Liver (tissue), 3 donors: ENCODE measurements around the gene NFE2L1.

Experiments
- EGR1 ChIP-seq, 2 donors: IDR thresholded peaks; 2 replicates each; pipeline ENCODE4 v1.6.1; 2016 to 2018; ENCODE audit warnings: antibody characterized with exemption in 2 of 2, low read depth in 2 of 2
- HNF4A ChIP-seq, 2 donors: conservative IDR thresholded peaks; 2 replicates each; pipeline ENCODE4 v1.6.1; 2016; ENCODE audit warnings: antibody characterized with exemption in 2 of 2, mild to moderate bottlenecking in 2 of 2
- JUND ChIP-seq, 2 donors: IDR thresholded peaks; 2 replicates each; pipeline ENCODE4 v1.6.1; 2016; ENCODE audit warnings: antibody characterized with exemption in 2 of 2
- RAD21 ChIP-seq, 2 donors: IDR thresholded peaks; 2 replicates each; pipeline ENCODE4 v1.6.1; 2016; ENCODE audit warnings: antibody characterized with exemption in 2 of 2, mild to moderate bottlenecking in 2 of 2
- SP1 ChIP-seq: IDR thresholded peaks from 2 replicates; pipeline ENCODE4 v1.6.1; 2018; ENCODE audit warnings: antibody characterized with exemption, mild to moderate bottlenecking
- YY1 ChIP-seq: IDR thresholded peaks from 2 replicates; pipeline ENCODE4 v1.6.1; 2016; ENCODE audit warnings: antibody characterized with exemption, mild to moderate bottlenecking
- TF ChIP-seq, protein P1 (sequence below): fragments of 150-350 bp; IDR thresholded peaks from 2 replicates; pipeline ENCODE4 v1.5.1; 2017; ENCODE audit warnings: improper control_type of control experiment, low read depth, low read length; ENCODE audit not compliant: missing input control
- TF ChIP-seq, protein P2 (sequence below): IDR thresholded peaks from 2 replicates; pipeline ENCODE4 v1.6.1; 2016; ENCODE audit warnings: antibody characterized with exemption, mild to moderate bottlenecking
- TF ChIP-seq, protein P3 (sequence below): IDR thresholded peaks from 2 replicates; pipeline ENCODE4 v1.6.1; 2016; ENCODE audit warnings: antibody characterized with exemption
- TF ChIP-seq, protein P4 (sequence below): IDR thresholded peaks from 2 replicates; pipeline ENCODE4 v1.6.1; 2016; ENCODE audit warnings: antibody characterized with exemption
- donor health status: healthy.
- donor health status: healthy.

DNA sequence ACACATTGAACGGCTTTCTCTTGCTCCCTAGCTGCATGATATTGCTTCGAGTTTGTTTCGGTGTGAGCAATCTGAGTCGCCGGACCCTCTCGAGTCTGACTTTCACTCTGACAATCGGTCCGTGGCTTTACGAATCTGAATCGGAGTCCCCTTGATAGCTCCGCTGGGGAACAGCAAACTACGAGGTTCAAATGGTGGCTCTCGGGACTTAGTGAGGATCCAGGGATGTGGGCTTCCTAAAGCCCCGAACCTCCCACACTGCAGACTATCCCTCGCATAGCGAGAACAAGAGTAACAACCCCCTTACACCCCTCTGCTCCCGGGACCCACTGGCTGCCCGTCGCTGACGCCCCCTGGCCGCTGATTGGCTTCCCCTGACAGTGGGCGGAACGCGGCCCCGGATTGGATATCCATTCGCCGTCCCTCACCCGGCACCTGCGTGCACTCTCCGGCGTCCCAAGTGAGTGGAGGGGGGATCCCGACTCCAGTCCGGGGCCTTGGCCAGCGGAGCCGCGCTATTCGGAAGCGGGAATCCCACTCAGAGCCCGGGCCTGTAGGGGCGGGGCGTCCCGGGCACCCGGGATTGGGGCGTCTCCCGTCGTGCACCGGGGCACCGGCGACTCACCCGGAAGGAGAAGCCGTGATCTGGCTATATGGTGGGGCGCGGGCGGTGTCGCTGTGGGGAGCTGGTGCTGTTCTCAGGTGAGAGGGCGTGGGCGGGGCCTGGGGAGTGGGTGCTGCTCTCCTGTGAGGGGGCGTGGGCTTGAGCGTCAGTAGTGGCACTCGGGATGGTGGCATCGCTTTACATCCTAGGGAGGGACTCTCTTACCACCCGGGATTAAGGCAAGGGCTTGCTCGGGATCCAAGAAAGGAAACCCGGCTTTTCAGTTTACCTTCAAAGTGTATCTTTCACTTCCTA lies 59.2 kb downstream of the NFE2L1 start, which contains the start of gene SNX11:
- TF ChIP-seq, protein P1, sequence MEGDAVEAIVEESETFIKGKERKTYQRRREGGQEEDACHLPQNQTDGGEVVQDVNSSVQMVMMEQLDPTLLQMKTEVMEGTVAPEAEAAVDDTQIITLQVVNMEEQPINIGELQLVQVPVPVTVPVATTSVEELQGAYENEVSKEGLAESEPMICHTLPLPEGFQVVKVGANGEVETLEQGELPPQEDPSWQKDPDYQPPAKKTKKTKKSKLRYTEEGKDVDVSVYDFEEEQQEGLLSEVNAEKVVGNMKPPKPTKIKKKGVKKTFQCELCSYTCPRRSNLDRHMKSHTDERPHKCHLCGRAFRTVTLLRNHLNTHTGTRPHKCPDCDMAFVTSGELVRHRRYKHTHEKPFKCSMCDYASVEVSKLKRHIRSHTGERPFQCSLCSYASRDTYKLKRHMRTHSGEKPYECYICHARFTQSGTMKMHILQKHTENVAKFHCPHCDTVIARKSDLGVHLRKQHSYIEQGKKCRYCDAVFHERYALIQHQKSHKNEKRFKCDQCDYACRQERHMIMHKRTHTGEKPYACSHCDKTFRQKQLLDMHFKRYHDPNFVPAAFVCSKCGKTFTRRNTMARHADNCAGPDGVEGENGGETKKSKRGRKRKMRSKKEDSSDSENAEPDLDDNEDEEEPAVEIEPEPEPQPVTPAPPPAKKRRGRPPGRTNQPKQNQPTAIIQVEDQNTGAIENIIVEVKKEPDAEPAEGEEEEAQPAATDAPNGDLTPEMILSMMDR = no peak
- TF ChIP-seq YY1 = peak; percentile 76
- TF ChIP-seq, protein P2, sequence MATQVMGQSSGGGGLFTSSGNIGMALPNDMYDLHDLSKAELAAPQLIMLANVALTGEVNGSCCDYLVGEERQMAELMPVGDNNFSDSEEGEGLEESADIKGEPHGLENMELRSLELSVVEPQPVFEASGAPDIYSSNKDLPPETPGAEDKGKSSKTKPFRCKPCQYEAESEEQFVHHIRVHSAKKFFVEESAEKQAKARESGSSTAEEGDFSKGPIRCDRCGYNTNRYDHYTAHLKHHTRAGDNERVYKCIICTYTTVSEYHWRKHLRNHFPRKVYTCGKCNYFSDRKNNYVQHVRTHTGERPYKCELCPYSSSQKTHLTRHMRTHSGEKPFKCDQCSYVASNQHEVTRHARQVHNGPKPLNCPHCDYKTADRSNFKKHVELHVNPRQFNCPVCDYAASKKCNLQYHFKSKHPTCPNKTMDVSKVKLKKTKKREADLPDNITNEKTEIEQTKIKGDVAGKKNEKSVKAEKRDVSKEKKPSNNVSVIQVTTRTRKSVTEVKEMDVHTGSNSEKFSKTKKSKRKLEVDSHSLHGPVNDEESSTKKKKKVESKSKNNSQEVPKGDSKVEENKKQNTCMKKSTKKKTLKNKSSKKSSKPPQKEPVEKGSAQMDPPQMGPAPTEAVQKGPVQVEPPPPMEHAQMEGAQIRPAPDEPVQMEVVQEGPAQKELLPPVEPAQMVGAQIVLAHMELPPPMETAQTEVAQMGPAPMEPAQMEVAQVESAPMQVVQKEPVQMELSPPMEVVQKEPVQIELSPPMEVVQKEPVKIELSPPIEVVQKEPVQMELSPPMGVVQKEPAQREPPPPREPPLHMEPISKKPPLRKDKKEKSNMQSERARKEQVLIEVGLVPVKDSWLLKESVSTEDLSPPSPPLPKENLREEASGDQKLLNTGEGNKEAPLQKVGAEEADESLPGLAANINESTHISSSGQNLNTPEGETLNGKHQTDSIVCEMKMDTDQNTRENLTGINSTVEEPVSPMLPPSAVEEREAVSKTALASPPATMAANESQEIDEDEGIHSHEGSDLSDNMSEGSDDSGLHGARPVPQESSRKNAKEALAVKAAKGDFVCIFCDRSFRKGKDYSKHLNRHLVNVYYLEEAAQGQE = peak; percentile 49
- no peak for TF ChIP-seq JUND (IDR thresholded peaks at IDR 0.05)
- TF ChIP-seq HNF4A (conservative IDR thresholded peaks at IDR 0.05) = no peak
- TF ChIP-seq, protein P3, sequence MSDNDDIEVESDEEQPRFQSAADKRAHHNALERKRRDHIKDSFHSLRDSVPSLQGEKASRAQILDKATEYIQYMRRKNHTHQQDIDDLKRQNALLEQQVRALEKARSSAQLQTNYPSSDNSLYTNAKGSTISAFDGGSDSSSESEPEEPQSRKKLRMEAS = no peak
- TF ChIP-seq EGR1 (IDR thresholded peaks at IDR 0.05; ENCODE audit: low read depth in 2 of 2) = peak; percentile 77 to 86
- TF ChIP-seq RAD21 (IDR thresholded peaks at IDR 0.05) = no peak
- peak; percentile 84 for TF ChIP-seq SP1
- TF ChIP-seq, protein P4, sequence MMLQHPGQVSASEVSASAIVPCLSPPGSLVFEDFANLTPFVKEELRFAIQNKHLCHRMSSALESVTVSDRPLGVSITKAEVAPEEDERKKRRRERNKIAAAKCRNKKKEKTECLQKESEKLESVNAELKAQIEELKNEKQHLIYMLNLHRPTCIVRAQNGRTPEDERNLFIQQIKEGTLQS = no peak
